ENCODE data around the gene SAV1.

The SAV1 gene

DNA sequence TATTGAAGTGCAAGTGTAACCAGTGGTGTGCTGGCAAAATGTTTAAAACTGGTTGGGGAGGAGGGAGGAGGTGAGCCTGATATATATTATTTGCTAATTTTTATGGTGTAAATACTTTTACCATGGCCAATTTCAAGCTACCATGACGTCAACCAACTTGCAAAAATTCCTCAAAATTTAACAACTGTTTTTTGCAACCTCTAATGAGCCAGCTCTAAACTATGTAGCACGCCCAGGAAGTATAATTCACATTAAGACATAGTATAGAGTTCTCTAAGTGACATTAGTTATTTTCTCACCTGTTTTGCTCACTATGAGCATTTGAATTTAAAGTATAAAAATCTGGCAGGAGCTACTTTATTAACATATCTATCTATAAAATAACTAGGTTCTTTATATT lies 66.7 kb downstream of the SAV1 start (continued):
- TF ChIP-seq, protein P1, sequence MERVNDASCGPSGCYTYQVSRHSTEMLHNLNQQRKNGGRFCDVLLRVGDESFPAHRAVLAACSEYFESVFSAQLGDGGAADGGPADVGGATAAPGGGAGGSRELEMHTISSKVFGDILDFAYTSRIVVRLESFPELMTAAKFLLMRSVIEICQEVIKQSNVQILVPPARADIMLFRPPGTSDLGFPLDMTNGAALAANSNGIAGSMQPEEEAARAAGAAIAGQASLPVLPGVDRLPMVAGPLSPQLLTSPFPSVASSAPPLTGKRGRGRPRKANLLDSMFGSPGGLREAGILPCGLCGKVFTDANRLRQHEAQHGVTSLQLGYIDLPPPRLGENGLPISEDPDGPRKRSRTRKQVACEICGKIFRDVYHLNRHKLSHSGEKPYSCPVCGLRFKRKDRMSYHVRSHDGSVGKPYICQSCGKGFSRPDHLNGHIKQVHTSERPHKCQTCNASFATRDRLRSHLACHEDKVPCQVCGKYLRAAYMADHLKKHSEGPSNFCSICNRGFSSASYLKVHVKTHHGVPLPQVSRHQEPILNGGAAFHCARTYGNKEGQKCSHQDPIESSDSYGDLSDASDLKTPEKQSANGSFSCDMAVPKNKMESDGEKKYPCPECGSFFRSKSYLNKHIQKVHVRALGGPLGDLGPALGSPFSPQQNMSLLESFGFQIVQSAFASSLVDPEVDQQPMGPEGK (CRISPR knock-in tag; IDR thresholded peaks at IDR 0.05; ENCODE audit: borderline replicate concordance), result no peak
- TF ChIP-seq ZNF565 (CRISPR knock-in tag; conservative IDR thresholded peaks at IDR 0.05; ENCODE audit: low read depth), result no peak
- no peak for TF ChIP-seq OSR1 (CRISPR knock-in tag; IDR thresholded peaks at IDR 0.05)
- no peak for TF ChIP-seq TCF4 (CRISPR knock-in tag; IDR thresholded peaks at IDR 0.05; ENCODE audit: borderline replicate concordance)

DNA sequence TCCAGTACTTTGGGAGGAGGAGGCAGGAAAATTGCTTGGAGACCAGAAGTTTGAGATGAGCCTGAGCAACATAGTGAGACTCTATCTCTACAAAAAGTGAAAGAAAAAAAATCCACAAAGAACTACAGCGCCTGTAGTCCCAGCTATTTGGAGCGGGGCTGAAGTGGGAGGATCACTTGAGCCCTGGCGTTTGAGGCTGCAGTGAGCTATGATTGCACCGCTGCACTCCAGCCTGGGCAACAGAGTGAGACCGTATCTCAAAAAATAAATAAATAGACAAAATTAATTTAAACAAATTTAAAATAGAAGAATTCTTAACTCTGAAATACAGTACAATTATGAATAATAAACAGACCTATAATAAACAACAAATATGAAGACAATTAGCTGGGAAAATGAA lies 67.3 kb downstream of the SAV1 start:
- no peak for TF ChIP-seq OSR1 (CRISPR knock-in tag; IDR thresholded peaks at IDR 0.05)
- no peak for TF ChIP-seq ZC3H10 (CRISPR knock-in tag; IDR thresholded peaks at IDR 0.05)
- TF ChIP-seq GLIS3 (CRISPR knock-in tag; IDR thresholded peaks at IDR 0.05), result no peak
- no peak for TF ChIP-seq ISL1 (CRISPR knock-in tag; IDR thresholded peaks at IDR 0.05)
- TF ChIP-seq, protein P2, sequence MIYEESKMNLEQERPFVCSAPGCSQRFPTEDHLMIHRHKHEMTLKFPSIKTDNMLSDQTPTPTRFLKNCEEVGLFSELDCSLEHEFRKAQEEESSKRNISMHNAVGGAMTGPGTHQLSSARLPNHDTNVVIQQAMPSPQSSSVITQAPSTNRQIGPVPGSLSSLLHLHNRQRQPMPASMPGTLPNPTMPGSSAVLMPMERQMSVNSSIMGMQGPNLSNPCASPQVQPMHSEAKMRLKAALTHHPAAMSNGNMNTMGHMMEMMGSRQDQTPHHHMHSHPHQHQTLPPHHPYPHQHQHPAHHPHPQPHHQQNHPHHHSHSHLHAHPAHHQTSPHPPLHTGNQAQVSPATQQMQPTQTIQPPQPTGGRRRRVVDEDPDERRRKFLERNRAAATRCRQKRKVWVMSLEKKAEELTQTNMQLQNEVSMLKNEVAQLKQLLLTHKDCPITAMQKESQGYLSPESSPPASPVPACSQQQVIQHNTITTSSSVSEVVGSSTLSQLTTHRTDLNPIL (CRISPR knock-in tag; IDR thresholded peaks at IDR 0.05; ENCODE audit: low read depth), result no peak
- TF ChIP-seq ZNF70 (CRISPR knock-in tag; IDR thresholded peaks at IDR 0.05), result no peak
- TF ChIP-seq, protein P3, sequence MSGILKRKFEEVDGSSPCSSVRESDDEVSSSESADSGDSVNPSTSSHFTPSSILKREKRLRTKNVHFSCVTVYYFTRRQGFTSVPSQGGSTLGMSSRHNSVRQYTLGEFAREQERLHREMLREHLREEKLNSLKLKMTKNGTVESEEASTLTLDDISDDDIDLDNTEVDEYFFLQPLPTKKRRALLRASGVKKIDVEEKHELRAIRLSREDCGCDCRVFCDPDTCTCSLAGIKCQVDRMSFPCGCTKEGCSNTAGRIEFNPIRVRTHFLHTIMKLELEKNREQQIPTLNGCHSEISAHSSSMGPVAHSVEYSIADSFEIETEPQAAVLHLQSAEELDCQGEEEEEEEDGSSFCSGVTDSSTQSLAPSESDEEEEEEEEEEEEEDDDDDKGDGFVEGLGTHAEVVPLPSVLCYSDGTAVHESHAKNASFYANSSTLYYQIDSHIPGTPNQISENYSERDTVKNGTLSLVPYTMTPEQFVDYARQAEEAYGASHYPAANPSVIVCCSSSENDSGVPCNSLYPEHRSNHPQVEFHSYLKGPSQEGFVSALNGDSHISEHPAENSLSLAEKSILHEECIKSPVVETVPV (CRISPR knock-in tag; IDR thresholded peaks at IDR 0.05), result no peak
- TF ChIP-seq TCF4 (CRISPR knock-in tag; IDR thresholded peaks at IDR 0.05; ENCODE audit: borderline replicate concordance), result no peak
- TF ChIP-seq TOX (CRISPR knock-in tag; IDR thresholded peaks at IDR 0.05; ENCODE audit: borderline replicate concordance), result no peak
- no peak for TF ChIP-seq ARNTL (CRISPR knock-in tag; IDR thresholded peaks at IDR 0.05; ENCODE audit: borderline replicate concordance, low read depth)
- TF ChIP-seq, protein P4, sequence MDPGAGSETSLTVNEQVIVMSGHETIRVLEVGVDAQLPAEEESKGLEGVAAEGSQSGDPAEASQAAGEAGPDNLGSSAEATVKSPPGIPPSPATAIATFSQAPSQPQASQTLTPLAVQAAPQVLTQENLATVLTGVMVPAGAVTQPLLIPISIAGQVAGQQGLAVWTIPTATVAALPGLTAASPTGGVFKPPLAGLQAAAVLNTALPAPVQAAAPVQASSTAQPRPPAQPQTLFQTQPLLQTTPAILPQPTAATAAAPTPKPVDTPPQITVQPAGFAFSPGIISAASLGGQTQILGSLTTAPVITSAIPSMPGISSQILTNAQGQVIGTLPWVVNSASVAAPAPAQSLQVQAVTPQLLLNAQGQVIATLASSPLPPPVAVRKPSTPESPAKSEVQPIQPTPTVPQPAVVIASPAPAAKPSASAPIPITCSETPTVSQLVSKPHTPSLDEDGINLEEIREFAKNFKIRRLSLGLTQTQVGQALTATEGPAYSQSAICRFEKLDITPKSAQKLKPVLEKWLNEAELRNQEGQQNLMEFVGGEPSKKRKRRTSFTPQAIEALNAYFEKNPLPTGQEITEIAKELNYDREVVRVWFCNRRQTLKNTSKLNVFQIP (CRISPR knock-in tag; IDR thresholded peaks at IDR 0.05; ENCODE audit: borderline replicate concordance, low read depth), result no peak
- TF ChIP-seq ZFP30 (CRISPR knock-in tag; IDR thresholded peaks at IDR 0.05), result no peak
- no peak for TF ChIP-seq ZFP3 (CRISPR knock-in tag; IDR thresholded peaks at IDR 0.05)
- no peak for TF ChIP-seq ESRRG (CRISPR knock-in tag; IDR thresholded peaks at IDR 0.05)
- TF ChIP-seq ZNF565 (CRISPR knock-in tag; conservative IDR thresholded peaks at IDR 0.05; ENCODE audit: low read depth), result no peak
- TF ChIP-seq BACH2 (CRISPR knock-in tag; IDR thresholded peaks at IDR 0.05; ENCODE audit: borderline replicate concordance), result no peak
- no peak for ATAC-seq

DNA sequence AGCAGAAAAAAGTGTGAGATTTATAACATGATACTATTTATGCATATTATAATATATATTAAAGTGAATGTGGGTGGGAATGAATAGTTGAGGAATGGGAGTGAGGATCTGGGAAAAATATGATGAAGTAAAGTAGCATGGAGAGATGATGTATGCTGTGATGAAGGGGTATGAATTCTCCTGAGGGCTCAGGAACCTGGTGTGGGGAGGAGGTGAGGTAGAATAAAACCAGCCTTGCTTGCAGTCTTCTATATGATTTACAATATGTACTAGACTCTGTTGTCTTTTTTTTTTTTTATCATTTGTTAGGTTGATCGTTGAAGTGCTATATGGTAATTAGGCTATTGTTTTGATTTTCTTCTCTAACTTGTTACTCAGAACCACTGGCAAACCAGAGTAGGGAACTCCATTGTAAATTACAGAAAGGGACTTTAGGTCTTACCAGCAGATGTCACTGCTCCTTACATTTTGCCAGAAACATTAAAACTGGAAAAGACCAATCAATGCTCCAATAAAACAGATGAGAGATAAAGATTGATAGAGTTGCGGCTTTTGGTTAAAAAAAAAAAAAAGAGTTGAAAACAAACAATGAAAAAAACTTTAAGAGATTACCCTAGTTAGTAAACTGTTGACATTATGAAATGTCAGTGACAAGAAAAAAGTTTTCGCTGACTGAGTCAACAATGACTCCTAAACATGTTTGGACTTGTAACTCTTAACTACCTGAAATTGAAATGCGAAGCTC lies 68.2 kb downstream of the SAV1 start:
- ATAC-seq, result peak; percentile 74; the same call in 2 of the 3 replicates
- no peak for TF ChIP-seq ZC3H10 (CRISPR knock-in tag; IDR thresholded peaks at IDR 0.05)
- TF ChIP-seq SNAI2 (CRISPR knock-in tag; IDR thresholded peaks at IDR 0.05), result no peak
- no peak for TF ChIP-seq ISL1 (CRISPR knock-in tag; IDR thresholded peaks at IDR 0.05)
- TF ChIP-seq, protein P5, sequence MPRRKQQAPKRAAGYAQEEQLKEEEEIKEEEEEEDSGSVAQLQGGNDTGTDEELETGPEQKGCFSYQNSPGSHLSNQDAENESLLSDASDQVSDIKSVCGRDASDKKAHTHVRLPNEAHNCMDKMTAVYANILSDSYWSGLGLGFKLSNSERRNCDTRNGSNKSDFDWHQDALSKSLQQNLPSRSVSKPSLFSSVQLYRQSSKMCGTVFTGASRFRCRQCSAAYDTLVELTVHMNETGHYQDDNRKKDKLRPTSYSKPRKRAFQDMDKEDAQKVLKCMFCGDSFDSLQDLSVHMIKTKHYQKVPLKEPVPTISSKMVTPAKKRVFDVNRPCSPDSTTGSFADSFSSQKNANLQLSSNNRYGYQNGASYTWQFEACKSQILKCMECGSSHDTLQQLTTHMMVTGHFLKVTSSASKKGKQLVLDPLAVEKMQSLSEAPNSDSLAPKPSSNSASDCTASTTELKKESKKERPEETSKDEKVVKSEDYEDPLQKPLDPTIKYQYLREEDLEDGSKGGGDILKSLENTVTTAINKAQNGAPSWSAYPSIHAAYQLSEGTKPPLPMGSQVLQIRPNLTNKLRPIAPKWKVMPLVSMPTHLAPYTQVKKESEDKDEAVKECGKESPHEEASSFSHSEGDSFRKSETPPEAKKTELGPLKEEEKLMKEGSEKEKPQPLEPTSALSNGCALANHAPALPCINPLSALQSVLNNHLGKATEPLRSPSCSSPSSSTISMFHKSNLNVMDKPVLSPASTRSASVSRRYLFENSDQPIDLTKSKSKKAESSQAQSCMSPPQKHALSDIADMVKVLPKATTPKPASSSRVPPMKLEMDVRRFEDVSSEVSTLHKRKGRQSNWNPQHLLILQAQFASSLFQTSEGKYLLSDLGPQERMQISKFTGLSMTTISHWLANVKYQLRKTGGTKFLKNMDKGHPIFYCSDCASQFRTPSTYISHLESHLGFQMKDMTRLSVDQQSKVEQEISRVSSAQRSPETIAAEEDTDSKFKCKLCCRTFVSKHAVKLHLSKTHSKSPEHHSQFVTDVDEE (CRISPR knock-in tag; IDR thresholded peaks at IDR 0.05), result no peak
- TF ChIP-seq, protein P1 (CRISPR knock-in tag; IDR thresholded peaks at IDR 0.05; ENCODE audit: borderline replicate concordance), result no peak
- TF ChIP-seq ZNF8 (CRISPR knock-in tag; IDR thresholded peaks at IDR 0.05), result no peak
- TF ChIP-seq ZFP30 (CRISPR knock-in tag; IDR thresholded peaks at IDR 0.05), result no peak
- no peak for TF ChIP-seq OSR1 (CRISPR knock-in tag; IDR thresholded peaks at IDR 0.05)
- TF ChIP-seq, protein P3 (CRISPR knock-in tag; IDR thresholded peaks at IDR 0.05), result no peak
- no peak for TF ChIP-seq ESRRG (CRISPR knock-in tag; IDR thresholded peaks at IDR 0.05)
- no peak for TF ChIP-seq PPARA (CRISPR knock-in tag; IDR thresholded peaks at IDR 0.05; ENCODE audit: borderline replicate concordance)
- TF ChIP-seq, protein P4 (CRISPR knock-in tag; IDR thresholded peaks at IDR 0.05; ENCODE audit: borderline replicate concordance, low read depth), result no peak
- no peak for TF ChIP-seq RARB (CRISPR knock-in tag; IDR thresholded peaks at IDR 0.05)
- no peak for TF ChIP-seq TOX (CRISPR knock-in tag; IDR thresholded peaks at IDR 0.05; ENCODE audit: borderline replicate concordance)
- TF ChIP-seq GLIS3 (CRISPR knock-in tag; IDR thresholded peaks at IDR 0.05), result no peak

Measured in SK-N-SH treated with all-trans-retinoic acid at 6 μM for 48 hours (cell line).